A549 treated with Hydrocortisone at 1 μM for 4 hours (cell line): ENCODE measurements around the gene IL1RN. TPM values are rescaled to one million over a fixed set of nuclear protein-coding genes. Genes with fewer than 3 reads are reported as not detected.

Experiments
- total RNA-seq: library from RNA; stranded (reverse); fragments of 200-300 nt; extraction: Qiagen RNA extraction; gene quantifications from 5 replicates; pipeline ENCODE4 v1.2.3, GENCODE V29; 2022

IL1RN gene, protein sequence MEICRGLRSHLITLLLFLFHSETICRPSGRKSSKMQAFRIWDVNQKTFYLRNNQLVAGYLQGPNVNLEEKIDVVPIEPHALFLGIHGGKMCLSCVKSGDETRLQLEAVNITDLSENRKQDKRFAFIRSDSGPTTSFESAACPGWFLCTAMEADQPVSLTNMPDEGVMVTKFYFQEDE
- 0.23 to 0.51 TPM (median 0.39 TPM) in 5 replicates for total RNA-seq

DNA sequence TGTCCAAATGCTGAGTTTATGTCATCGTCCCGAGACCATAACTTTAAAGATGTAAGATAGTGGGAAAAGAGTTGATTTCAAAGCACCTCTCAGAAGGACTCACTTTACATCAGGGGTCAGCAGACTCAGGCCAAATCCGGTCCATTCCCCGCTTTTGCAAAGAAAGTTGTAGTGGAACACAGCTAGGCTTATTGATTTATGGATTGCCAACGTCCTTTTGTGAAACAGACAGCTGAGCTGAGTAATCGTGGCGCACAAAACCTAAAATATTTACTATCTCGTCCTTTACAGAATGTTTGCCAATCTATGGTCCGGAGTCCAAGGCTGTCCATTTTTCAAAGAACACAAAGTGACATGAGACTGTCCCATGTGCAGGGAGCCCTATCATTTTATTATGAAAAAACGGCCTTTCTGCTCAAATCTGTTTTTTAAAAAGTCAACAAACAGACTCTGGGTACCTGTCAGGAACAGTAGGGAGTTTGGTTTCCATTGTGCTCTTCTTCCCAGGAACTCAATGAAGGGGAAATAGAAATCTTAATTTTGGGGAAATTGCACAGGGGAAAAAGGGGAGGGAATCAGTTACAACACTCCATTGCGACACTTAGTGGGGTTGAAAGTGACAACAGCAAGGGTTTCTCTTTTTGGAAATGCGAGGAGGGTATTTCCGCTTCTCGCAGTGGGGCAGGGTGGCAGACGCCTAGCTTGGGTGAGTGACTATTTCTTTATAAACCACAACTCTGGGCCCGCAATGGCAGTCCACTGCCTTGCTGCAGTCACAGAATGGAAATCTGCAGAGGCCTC is at the start of gene IL1RN:
Gene IL1RN, plus strand, starts transcription at position 754 of the 801 bp plus-strand sequence. Its CDS starts 27 bp downstream, at position 781.

DNA sequence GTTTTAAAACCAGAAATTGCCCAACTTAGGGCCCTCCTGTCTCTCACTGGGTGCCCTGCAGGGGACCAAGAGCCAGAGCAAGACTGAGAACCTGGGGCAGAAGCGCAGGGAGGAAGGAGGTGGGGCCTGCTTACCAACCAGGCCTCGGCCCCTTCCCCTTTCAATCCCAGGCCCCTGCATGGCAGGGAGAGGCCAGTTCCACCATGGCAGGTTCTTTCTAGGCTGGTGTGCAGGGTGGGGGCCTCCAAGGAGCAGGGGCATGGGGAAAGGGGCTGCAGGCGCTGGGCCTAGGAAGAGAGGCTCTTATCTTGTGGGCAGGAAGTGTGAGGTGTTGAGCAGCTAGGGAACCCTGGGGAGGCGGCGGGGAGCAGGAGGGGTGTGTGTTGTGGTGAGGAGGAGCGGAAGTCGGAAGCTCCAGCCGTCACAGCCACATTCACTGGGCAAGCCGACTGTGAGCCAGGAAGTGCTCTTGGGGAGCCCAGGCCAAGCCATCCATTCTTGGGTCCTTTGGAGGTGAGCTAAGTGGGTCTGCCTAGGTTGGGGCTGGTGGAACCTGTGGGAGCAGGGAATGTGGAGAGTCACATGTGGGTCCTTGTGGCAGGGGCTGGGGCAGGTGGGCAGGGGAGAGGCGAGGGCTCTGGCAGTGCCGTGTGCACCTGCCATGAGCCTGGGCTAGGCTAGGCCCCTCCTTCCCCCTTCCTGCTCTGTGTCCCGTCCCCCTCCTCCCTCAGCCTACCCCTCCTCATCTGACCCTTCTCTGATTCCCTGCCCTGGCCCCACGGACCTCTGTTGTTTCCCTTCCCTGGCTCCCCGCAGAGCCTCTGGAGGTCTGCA is 46.4 kb downstream of the IL1RN start, which contains the start of gene PSD4:
Gene PSD4, plus strand, starts transcription at position 430 of the 834 bp plus-strand sequence. CDS start 8,486 bp downstream, outside the sequence.

Other genes with a start within 250 kb of the IL1RN start
- gene IL37, start 216.4 kb upstream of the IL1RN start, total RNA-seq = not detected in 5 replicates
- gene IL36G, start 149.6 kb upstream of the IL1RN start, total RNA-seq = not detected in 5 replicates
- not detected in 5 replicates for gene IL36A, start 122.1 kb upstream of the IL1RN start, total RNA-seq
- gene IL36B, start 74.7 kb upstream of the IL1RN start, total RNA-seq = 0.08 to 0.20 TPM (median 0.12 TPM) in 3 of 5 replicates, not detected in the others
- gene IL36RN, start 68.4 kb upstream of the IL1RN start, total RNA-seq = 0.14 TPM in 1 of 5 replicates, not detected in the others
- not detected in 5 replicates for gene IL1F10, start 59.6 kb upstream of the IL1RN start, total RNA-seq
- 11.5 to 15.2 TPM (median 13.2 TPM) in 5 replicates for gene PSD4, start 46.4 kb downstream of the IL1RN start, total RNA-seq
- 0.54 to 1.3 TPM (median 0.97 TPM) in 5 replicates for gene PAX8, start 151.3 kb downstream of the IL1RN start, total RNA-seq